Smooth muscle cell (in vitro differentiated cells): ENCODE results near the gene ZCCHC18. TPM values are rescaled to one million over a fixed set of nuclear protein-coding genes. Genes with fewer than 3 reads are reported as not detected.

Experiments used
- DNase-seq: peaks from one replicate; lab custom pipeline; 2025; ENCODE audit not compliant: unreplicated experiment; lab: John Stamatoyannopoulos, UW
- H2AFZ ChIP-seq: fragments of 200-600 bp; sonication (generic); 2 replicates; pipeline ENCODE4 v1.6.0; 2016; ENCODE audit warnings: antibody characterized with exemption, low read depth, mild to moderate bottlenecking
- H3F3A ChIP-seq: fragments of 200-600 bp; sonication (generic); 2 replicates; pipeline ENCODE4 v1.6.0; 2017; ENCODE audit warnings: antibody characterized with exemption, low read depth
- H3K27ac ChIP-seq: fragments of 200-600 bp; sonication (generic); 2 replicates; pipeline ENCODE4 v1.5.1; 2016; ENCODE audit warnings: low read depth, mild to moderate bottlenecking
- H3K27me3 ChIP-seq: fragments of 200-600 bp; sonication (generic); 2 replicates; pipeline ENCODE4 v1.6.1; 2016; ENCODE audit warnings: low read depth, mild to moderate bottlenecking
- H3K36me3 ChIP-seq: fragments of 200-600 bp; sonication (generic); 2 replicates; pipeline ENCODE4 v1.5.1; 2016; ENCODE audit warnings: low read depth
- H3K4me1 ChIP-seq: fragments of 200-600 bp; sonication (generic); 2 replicates; pipeline ENCODE4 v1.5.1; 2016; ENCODE audit warnings: low read depth
- H3K4me2 ChIP-seq: fragments of 200-600 bp; sonication (generic); 2 replicates; pipeline ENCODE4 v1.6.0; 2016; ENCODE audit warnings: mild to moderate bottlenecking
- H3K4me3 ChIP-seq: fragments of 200-600 bp; sonication (generic); 2 replicates; pipeline ENCODE4 v1.5.1; 2016; ENCODE audit warnings: mild to moderate bottlenecking
- H3K79me2 ChIP-seq: fragments of 200-600 bp; sonication (generic); 2 replicates; pipeline ENCODE4 v1.6.0; 2016; ENCODE audit warnings: low read depth, mild to moderate bottlenecking
- H3K9ac ChIP-seq: fragments of 200-600 bp; sonication (generic); 2 replicates; pipeline ENCODE4 v1.6.0; 2016; ENCODE audit warnings: low read depth
- H3K9me3 ChIP-seq: fragments of 200-600 bp; sonication (generic); replicated peaks from 2 replicates; pipeline ENCODE4 v1.5.1; 2016; ENCODE audit warnings: low read depth
- H4K20me1 ChIP-seq: fragments of 200-600 bp; sonication (generic); 2 replicates; pipeline ENCODE4 v1.6.0; 2016; ENCODE audit warnings: low read depth
- CTCF ChIP-seq: fragments of 200-600 bp; sonication (generic); IDR thresholded peaks from 2 replicates; pipeline ENCODE4 v1.5.1; 2017; ENCODE audit warnings: borderline replicate concordance, mild to moderate bottlenecking, antibody characterized with exemption; ENCODE audit not compliant: insufficient read depth, poor library complexity, severe bottlenecking
- WGBS: methylation state at CpG from one replicate; pipeline ENCODE4 v1.1.7; 2016; ENCODE audit warnings: low lambda C conversion rate; 5-methylcytosine and 5-hydroxymethylcytosine counted together
- polyA plus RNA-seq: library from polyadenylated mRNA; unstranded; fragments of >200 nt; fragmentation: Nextera tagmentation; extraction: Ambion mirVana; gene quantifications from 2 replicates; pipeline ENCODE4 v1.2.1, GENCODE V29; 2016
- total RNA-seq: library from RNA; depleted of rRNA; stranded (reverse); fragments of >200 nt; gene quantifications from 2 replicates; pipeline ENCODE4 v1.2.3, GENCODE V29; 2014

Gene ZCCHC18
- total and polyA plus RNA-seq, 2 experiments from 2014 or later = 1.5 TPM; not detected in 1

- Histone ChIP-seq H3K27ac (no peak overlapping the region), H3K4me3 (no peak overlapping the region), H3K36me3 (no peaks in the 10 kb centered on the region), H3K27me3 (no peaks in the 10 kb centered on the region), H2AFZ (no peak overlapping the region), H4K20me1 (no peaks in the 10 kb centered on the region), H3K79me2 (no peaks in the 10 kb centered on the region), H3K9me3 (no peaks in the 10 kb centered on the region), H3K4me1 (no peaks in the 10 kb centered on the region), H3K4me2 (no peak overlapping the region), H3F3A (no peaks in the 10 kb centered on the region), H3K9ac (no peak overlapping the region)
- TF ChIP-seq CTCF = no peak
- DNase-seq = no peak
These were observed 5.4 kb downstream of the ZCCHC18 start for GRCh38 chrX:104117759-104118158.

- no peak for DNase-seq
- H3K4me2 ChIP-seq = no peak overlapping the region
- H3K4me3 ChIP-seq = no peak overlapping the region
- no peaks in the 10 kb centered on the region for H3K27me3 ChIP-seq
- H2AFZ ChIP-seq = no peak overlapping the region
- H3F3A ChIP-seq = no peaks in the 10 kb centered on the region
- H3K4me1 ChIP-seq = no peaks in the 10 kb centered on the region
- no peak overlapping the region for H3K27ac ChIP-seq
- TF ChIP-seq CTCF = no peak
- H4K20me1 ChIP-seq = no peaks in the 10 kb centered on the region
- H3K9me3 ChIP-seq = no peaks in the 10 kb centered on the region
- H3K36me3 ChIP-seq = no peaks in the 10 kb centered on the region
- H3K79me2 ChIP-seq = no peaks in the 10 kb centered on the region
- 55% methylated on average over 1 of the region's 1 CpG for WGBS
- no peak overlapping the region for H3K9ac ChIP-seq
These were observed 6.4 kb downstream of the ZCCHC18 start for GRCh38 chrX:104118765-104119164.

DNA sequence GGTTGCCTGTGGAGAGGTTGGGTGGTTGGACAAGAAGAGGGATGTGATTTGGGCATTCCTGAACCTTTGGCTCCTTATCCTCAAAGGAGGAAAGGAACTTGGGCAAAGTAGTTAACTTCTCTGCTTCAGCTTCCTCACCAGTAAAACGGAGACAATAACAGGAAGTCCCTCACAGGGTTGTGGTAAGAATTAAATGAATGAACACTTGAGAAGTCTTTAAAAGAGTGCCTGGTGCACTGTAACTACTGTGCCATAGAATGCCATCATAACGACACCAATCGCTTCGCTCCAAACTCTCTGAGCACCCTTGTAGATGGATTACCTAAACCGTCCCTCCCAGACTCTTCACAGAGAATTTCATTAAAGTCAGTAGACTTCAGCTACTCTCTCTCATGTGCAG is 10.5 kb downstream of the ZCCHC18 start:
- H3K27ac ChIP-seq = no peak overlapping the region
- H3F3A ChIP-seq = no peaks in the 10 kb centered on the region
- H3K4me3 ChIP-seq = no peak overlapping the region
- TF ChIP-seq CTCF = no peak
- H3K9me3 ChIP-seq = no peaks in the 10 kb centered on the region
- no peaks in the 10 kb centered on the region for H3K79me2 ChIP-seq
- no peaks in the 10 kb centered on the region for H4K20me1 ChIP-seq
- WGBS = 78% methylated on average over 5 of the region's 5 CpGs
- no peak overlapping the region for H2AFZ ChIP-seq
- H3K4me2 ChIP-seq = no peak overlapping the region
- H3K27me3 ChIP-seq = no peaks in the 10 kb centered on the region
- H3K36me3 ChIP-seq = no peaks in the 10 kb centered on the region
- DNase-seq = no peak
- no peak overlapping the region for H3K9ac ChIP-seq
- H3K4me1 ChIP-seq = no peaks in the 10 kb centered on the region

GRCh38 chrX:104126856-104127255 is 14.5 kb downstream of the ZCCHC18 start:
- Histone ChIP-seq H3K27me3 (no peaks in the 10 kb centered on the region), H3K9me3 (no peaks in the 10 kb centered on the region), H3K4me3 (no peak overlapping the region), H4K20me1 (no peaks in the 10 kb centered on the region), H3K79me2 (no peaks in the 10 kb centered on the region), H3K9ac (no peak overlapping the region), H2AFZ (no peak overlapping the region), H3K36me3 (no peaks in the 10 kb centered on the region), H3K27ac (no peak overlapping the region), H3K4me1 (no peaks in the 10 kb centered on the region), H3F3A (no peaks in the 10 kb centered on the region), H3K4me2 (no peak overlapping the region)
- no peak for TF ChIP-seq CTCF
- DNase-seq = no peak
- WGBS = 72% methylated on average over 2 of the region's 2 CpGs
